ENCODE results near the gene POU5F1.

The POU5F1 gene

GRCh38 chr6:31162463-31163165 lies 7.9 kb downstream of the POU5F1 start:
- H3K36me3 Mint-ChIP-seq (ENCODE audit: low read depth): peaks cover 4% of the 10 kb centered on the region
- peaks cover 16% of the 10 kb centered on the region for H3K4me1 Mint-ChIP-seq
- TF ChIP-seq CTCF (IDR thresholded peaks at IDR 0.05; ENCODE audit: unreplicated experiment in 3 of 3): no peak
- H3K27ac Mint-ChIP-seq: no peak overlapping the region
- no peaks in the 10 kb centered on the region for H3K9me3 Mint-ChIP-seq
- H3K4me3 Mint-ChIP-seq: no peak overlapping the region
- peaks cover 1% of the 10 kb centered on the region for H3K27me3 Mint-ChIP-seq (ENCODE audit: low read depth)

GRCh38 chr6:31161216-31162126 lies 9.0 kb downstream of the POU5F1 start:
- Mint-ChIP-seq H3K4me3 (peak overlapping the region in 2 of 3 experiments; percentile 35 to 60), H3K4me1 (peaks cover 16% of the 10 kb centered on the region), H3K9me3 (no peaks in the 10 kb centered on the region), H3K27ac (no peak overlapping the region), H3K36me3 (ENCODE audit: low read depth) (peaks cover 4% of the 10 kb centered on the region), H3K27me3 (ENCODE audit: low read depth) (no peaks in the 10 kb centered on the region)
- TF ChIP-seq CTCF (IDR thresholded peaks at IDR 0.05; ENCODE audit: unreplicated experiment in 3 of 3): no peak

GRCh38 chr6:31158863-31159855 lies 11.3 kb downstream of the POU5F1 start:
- Mint-ChIP-seq H3K9me3 (no peaks in the 10 kb centered on the region), H3K27ac (peak overlapping the region; percentile 18 to 23 (median 22)), H3K27me3 (ENCODE audit: low read depth) (no peaks in the 10 kb centered on the region), H3K4me3 (peak overlapping the region; percentile 83 to 88 (median 85)), H3K4me1 (peaks cover 16% of the 10 kb centered on the region), H3K36me3 (ENCODE audit: low read depth) (peaks cover 14% of the 10 kb centered on the region)
- TF ChIP-seq CTCF (IDR thresholded peaks at IDR 0.05; ENCODE audit: unreplicated experiment in 3 of 3): no peak

- Mint-ChIP-seq H3K9me3 (no peaks in the 10 kb centered on the region), H3K27me3 (ENCODE audit: low read depth) (no peaks in the 10 kb centered on the region), H3K36me3 (ENCODE audit: low read depth) (peaks cover 14% of the 10 kb centered on the region), H3K27ac (peak within 1 kb of the TSS; percentile 18 to 23 (median 22)), H3K4me3 (peak within 1 kb of the TSS; percentile 83 to 88 (median 85)), H3K4me1 (peaks cover 16% of the 10 kb centered on the region)
- no peak for TF ChIP-seq CTCF (IDR thresholded peaks at IDR 0.05; ENCODE audit: unreplicated experiment in 3 of 3)
These were observed 12.2 kb downstream of the POU5F1 start, which contains the start of gene TCF19 for GRCh38 chr6:31158140-31158862. Gene TCF19 (plus strand): TSS chr6:31158589. CDS start chr6:31159470, 881 bp downstream.
